Neural cell (in vitro differentiated cells): ENCODE measurements around the gene RIPPLY1. TPM values are rescaled to one million over a fixed set of nuclear protein-coding genes. Genes with fewer than 3 reads are reported as not detected.

Experiments used
- H2AFZ ChIP-seq: fragments of 200-600, 300-800 bp; sonication (generic), shearing (Covaris generic); 2 replicates; pipeline ENCODE4 v1.6.0; 2014; ENCODE audit warnings: low read depth, mild to moderate bottlenecking, antibody characterized with exemption, low read length, moderate library complexity
- H3F3A ChIP-seq: fragments of 200-600 bp; shearing (Covaris generic); 2 replicates; pipeline ENCODE4 v1.6.1; 2016; ENCODE audit warnings: mild to moderate bottlenecking, moderate library complexity, mixed read lengths, antibody characterized with exemption, low read length; ENCODE audit not compliant: insufficient read depth, poor library complexity, severe bottlenecking
- H3K27ac ChIP-seq: fragments of 200-600, 300-800 bp; sonication (generic), shearing (Covaris generic); 2 replicates; pipeline ENCODE4 v1.5.1; 2014; ENCODE audit warnings: mild to moderate bottlenecking, low read length, moderate library complexity
- H3K27me3 ChIP-seq: fragments of 300-800, 200-600 bp; sonication (generic), shearing (Covaris generic); 2 replicates; pipeline ENCODE4 v1.6.0; 2014; ENCODE audit warnings: mild to moderate bottlenecking, low read depth, low read length, moderate library complexity; ENCODE audit not compliant: insufficient read depth
- H3K36me3 ChIP-seq: fragments of 300-800, 200-600 bp; sonication (generic), shearing (Covaris generic); 2 replicates; pipeline ENCODE4 v1.5.1; 2014; ENCODE audit warnings: mild to moderate bottlenecking, antibody characterized with exemption, low read length, moderate library complexity; ENCODE audit not compliant: insufficient read depth
- H3K4me2 ChIP-seq: fragments of 300-800, 200-600 bp; sonication (generic), shearing (Covaris generic); 2 replicates; pipeline ENCODE4 v1.6.0; 2014; ENCODE audit warnings: mild to moderate bottlenecking, low read length
- H3K4me3 ChIP-seq: fragments of 300-800, 200-600 bp; sonication (generic), shearing (Covaris generic); 2 replicates; pipeline ENCODE4 v1.5.1; 2014; ENCODE audit warnings: mild to moderate bottlenecking, low read length, moderate library complexity
- H3K79me2 ChIP-seq: fragments of 200-600 bp; shearing (Covaris generic); replicated peaks from 2 replicates; pipeline ENCODE4 v1.6.0; 2014; ENCODE audit warnings: mild to moderate bottlenecking, low read length, moderate library complexity; ENCODE audit not compliant: insufficient read depth
- H3K9ac ChIP-seq: fragments of 300-800, 200-600 bp; sonication (generic), shearing (Covaris generic); 2 replicates; pipeline ENCODE4 v1.6.1; 2016; ENCODE audit warnings: mild to moderate bottlenecking, low read length, mixed read lengths
- H3K9me2 ChIP-seq: fragments of 200-600 bp; shearing (Covaris generic); 2 replicates; pipeline ENCODE4 v1.6.1; 2016; ENCODE audit warnings: mild to moderate bottlenecking, low read length, mixed read lengths; ENCODE audit not compliant: insufficient read depth
- H3K9me3 ChIP-seq: fragments of 200-600, 300-800 bp; sonication (generic), shearing (Covaris generic); 2 replicates; pipeline ENCODE4 v1.6.1; 2016; ENCODE audit warnings: mild to moderate bottlenecking, mixed run types, low read length, moderate library complexity, mixed read lengths
- H4K20me1 ChIP-seq: fragments of 200-600 bp; shearing (Covaris generic); 2 replicates; pipeline ENCODE4 v1.6.1; 2016; ENCODE audit warnings: mild to moderate bottlenecking, mixed run types; ENCODE audit not compliant: insufficient read depth
- EP300 ChIP-seq: fragments of 450-650 bp; conservative IDR thresholded peaks from 2 replicates; pipeline ENCODE4 v1.6.1; 2014; ENCODE audit warnings: antibody characterized with exemption, mild to moderate bottlenecking, moderate library complexity; ENCODE audit not compliant: poor library complexity, severe bottlenecking
- EZH2 ChIP-seq: fragments of 200-600, 300-800 bp; shearing (Covaris generic), sonication (generic); IDR thresholded peaks from 2 replicates; pipeline ENCODE4 v1.6.1; 2014; ENCODE audit warnings: antibody characterized with exemption, low read length, borderline replicate concordance, mild to moderate bottlenecking; ENCODE audit not compliant: insufficient read depth, poor library complexity, severe bottlenecking
- MXI1 ChIP-seq: fragments of 450-650 bp; conservative IDR thresholded peaks from 2 replicates; pipeline ENCODE4 v1.6.1; 2014; ENCODE audit warnings: antibody characterized with exemption, mild to moderate bottlenecking; ENCODE audit not compliant: poor library complexity, severe bottlenecking
- POLR2AphosphoS5 ChIP-seq: IDR thresholded peaks from 2 replicates; pipeline ENCODE4 v1.6.1; 2012
- RAD21 ChIP-seq: fragments of 450-650 bp; conservative IDR thresholded peaks from 2 replicates; pipeline ENCODE4 v1.6.1; 2014; ENCODE audit warnings: antibody characterized with exemption, mild to moderate bottlenecking, moderate library complexity
- SMC3 ChIP-seq: fragments of 450-650 bp; conservative IDR thresholded peaks from 2 replicates; pipeline ENCODE4 v1.6.1; 2014; ENCODE audit warnings: antibody characterized with exemption, mild to moderate bottlenecking, moderate library complexity; ENCODE audit not compliant: poor library complexity
- TAF1 ChIP-seq: IDR thresholded peaks from 2 replicates; pipeline ENCODE4 v1.6.1; 2012; ENCODE audit warnings: low read depth
- polyA plus RNA-seq: library from polyadenylated mRNA; depleted of rRNA; stranded (reverse); fragments of >200 nt; gene quantifications from 2 replicates; pipeline ENCODE4 v1.2.3, GENCODE V29; 2014
- TF ChIP-seq, protein P1 (sequence below): fragments of 450-650 bp; IDR thresholded peaks from 2 replicates; pipeline ENCODE4 v1.5.1; 2014; ENCODE audit warnings: antibody characterized with exemption, mild to moderate bottlenecking, moderate library complexity; ENCODE audit not compliant: poor library complexity, severe bottlenecking
- TF ChIP-seq, protein P2 (sequence below): IDR thresholded peaks from 2 replicates; pipeline ENCODE4 v1.6.1; 2012; ENCODE audit warnings: borderline replicate concordance

The RIPPLY1 gene
- polyA plus RNA-seq, 1 donor from 2014 or later, result 0.57 TPM

DNA sequence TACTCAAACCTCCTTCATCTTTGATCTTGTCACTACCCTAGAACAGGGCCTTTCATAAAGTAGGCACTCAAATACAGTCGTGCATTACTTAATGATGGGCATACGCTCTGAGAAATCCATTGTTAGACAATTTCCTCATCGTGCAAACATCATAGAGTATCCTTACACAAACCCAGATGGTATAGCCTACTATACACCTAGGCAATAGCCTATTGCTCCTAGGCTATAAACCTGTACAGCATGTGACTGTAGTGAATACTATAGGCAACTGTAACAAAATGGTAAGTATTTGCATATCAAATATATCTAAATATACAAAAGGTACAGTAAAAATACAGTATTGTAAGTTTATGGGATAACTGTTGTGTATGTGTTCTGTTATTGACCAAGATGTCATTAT lies 48.9 kb upstream of the RIPPLY1 start:
- H4K20me1 ChIP-seq, result no peaks in the 10 kb centered on the region
- no peaks in the 10 kb centered on the region for H3K27me3 ChIP-seq
- no peaks in the 10 kb centered on the region for H3K36me3 ChIP-seq
- no peak overlapping the region for H3K4me2 ChIP-seq
- H3K9ac ChIP-seq, result no peak overlapping the region
- H3K4me3 ChIP-seq, result no peak overlapping the region
- H3K79me2 ChIP-seq, result no peaks in the 10 kb centered on the region
- no peaks in the 10 kb centered on the region for H3K9me3 ChIP-seq
- H2AFZ ChIP-seq, result no peak overlapping the region
- no peak overlapping the region for H3K27ac ChIP-seq
- no peaks in the 10 kb centered on the region for H3K9me2 ChIP-seq
- no peaks in the 10 kb centered on the region for H3F3A ChIP-seq
- no peak for TF ChIP-seq SMC3
- TF ChIP-seq, protein P1, sequence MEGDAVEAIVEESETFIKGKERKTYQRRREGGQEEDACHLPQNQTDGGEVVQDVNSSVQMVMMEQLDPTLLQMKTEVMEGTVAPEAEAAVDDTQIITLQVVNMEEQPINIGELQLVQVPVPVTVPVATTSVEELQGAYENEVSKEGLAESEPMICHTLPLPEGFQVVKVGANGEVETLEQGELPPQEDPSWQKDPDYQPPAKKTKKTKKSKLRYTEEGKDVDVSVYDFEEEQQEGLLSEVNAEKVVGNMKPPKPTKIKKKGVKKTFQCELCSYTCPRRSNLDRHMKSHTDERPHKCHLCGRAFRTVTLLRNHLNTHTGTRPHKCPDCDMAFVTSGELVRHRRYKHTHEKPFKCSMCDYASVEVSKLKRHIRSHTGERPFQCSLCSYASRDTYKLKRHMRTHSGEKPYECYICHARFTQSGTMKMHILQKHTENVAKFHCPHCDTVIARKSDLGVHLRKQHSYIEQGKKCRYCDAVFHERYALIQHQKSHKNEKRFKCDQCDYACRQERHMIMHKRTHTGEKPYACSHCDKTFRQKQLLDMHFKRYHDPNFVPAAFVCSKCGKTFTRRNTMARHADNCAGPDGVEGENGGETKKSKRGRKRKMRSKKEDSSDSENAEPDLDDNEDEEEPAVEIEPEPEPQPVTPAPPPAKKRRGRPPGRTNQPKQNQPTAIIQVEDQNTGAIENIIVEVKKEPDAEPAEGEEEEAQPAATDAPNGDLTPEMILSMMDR, result no peak
- no peak for TF ChIP-seq RAD21
- no peak for TF ChIP-seq EZH2
- TF ChIP-seq POLR2AphosphoS5, result no peak
- no peak for TF ChIP-seq EP300
- TF ChIP-seq TAF1, result no peak
- no peak for TF ChIP-seq MXI1
- TF ChIP-seq, protein P2, sequence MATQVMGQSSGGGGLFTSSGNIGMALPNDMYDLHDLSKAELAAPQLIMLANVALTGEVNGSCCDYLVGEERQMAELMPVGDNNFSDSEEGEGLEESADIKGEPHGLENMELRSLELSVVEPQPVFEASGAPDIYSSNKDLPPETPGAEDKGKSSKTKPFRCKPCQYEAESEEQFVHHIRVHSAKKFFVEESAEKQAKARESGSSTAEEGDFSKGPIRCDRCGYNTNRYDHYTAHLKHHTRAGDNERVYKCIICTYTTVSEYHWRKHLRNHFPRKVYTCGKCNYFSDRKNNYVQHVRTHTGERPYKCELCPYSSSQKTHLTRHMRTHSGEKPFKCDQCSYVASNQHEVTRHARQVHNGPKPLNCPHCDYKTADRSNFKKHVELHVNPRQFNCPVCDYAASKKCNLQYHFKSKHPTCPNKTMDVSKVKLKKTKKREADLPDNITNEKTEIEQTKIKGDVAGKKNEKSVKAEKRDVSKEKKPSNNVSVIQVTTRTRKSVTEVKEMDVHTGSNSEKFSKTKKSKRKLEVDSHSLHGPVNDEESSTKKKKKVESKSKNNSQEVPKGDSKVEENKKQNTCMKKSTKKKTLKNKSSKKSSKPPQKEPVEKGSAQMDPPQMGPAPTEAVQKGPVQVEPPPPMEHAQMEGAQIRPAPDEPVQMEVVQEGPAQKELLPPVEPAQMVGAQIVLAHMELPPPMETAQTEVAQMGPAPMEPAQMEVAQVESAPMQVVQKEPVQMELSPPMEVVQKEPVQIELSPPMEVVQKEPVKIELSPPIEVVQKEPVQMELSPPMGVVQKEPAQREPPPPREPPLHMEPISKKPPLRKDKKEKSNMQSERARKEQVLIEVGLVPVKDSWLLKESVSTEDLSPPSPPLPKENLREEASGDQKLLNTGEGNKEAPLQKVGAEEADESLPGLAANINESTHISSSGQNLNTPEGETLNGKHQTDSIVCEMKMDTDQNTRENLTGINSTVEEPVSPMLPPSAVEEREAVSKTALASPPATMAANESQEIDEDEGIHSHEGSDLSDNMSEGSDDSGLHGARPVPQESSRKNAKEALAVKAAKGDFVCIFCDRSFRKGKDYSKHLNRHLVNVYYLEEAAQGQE, result no peak

DNA sequence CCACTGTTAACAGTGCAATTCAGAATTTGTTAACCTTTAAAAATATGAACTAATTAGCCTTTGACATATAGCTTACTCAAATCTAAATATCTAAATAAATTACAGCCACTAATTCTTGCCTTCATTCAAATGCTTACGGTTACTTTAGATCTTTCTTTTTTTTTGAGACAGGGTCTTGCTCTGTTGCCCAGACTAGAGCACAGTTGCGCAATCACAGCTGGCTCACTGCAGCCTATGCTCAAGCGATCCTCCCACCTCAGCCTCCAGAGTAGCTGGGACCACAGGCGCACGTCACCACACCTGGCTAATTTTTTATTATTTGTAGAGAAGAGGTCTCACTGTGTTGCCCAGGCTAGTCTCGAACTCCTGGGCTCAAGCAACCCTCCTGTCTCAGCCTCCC lies 48.1 kb upstream of the RIPPLY1 start:
- H3K9me2 ChIP-seq, result no peaks in the 10 kb centered on the region
- no peaks in the 10 kb centered on the region for H3K9me3 ChIP-seq

More for the DNA sequence above, 48.1 kb upstream of the RIPPLY1 start:
- Histone ChIP-seq H3K79me2 (no peaks in the 10 kb centered on the region), H3K9ac (no peak overlapping the region), H3F3A (no peaks in the 10 kb centered on the region), H3K27me3 (no peaks in the 10 kb centered on the region), H3K36me3 (no peaks in the 10 kb centered on the region), H2AFZ (no peak overlapping the region), H3K4me3 (no peak overlapping the region), H3K27ac (no peak overlapping the region), H4K20me1 (no peaks in the 10 kb centered on the region), H3K4me2 (no peak overlapping the region)
- TF ChIP-seq, protein P2, result no peak
- TF ChIP-seq, protein P1, result no peak
- TF ChIP-seq EZH2, result no peak
- no peak for TF ChIP-seq MXI1
- TF ChIP-seq EP300, result no peak
- TF ChIP-seq RAD21, result no peak
- TF ChIP-seq TAF1, result no peak
- no peak for TF ChIP-seq SMC3
- TF ChIP-seq POLR2AphosphoS5, result no peak
